Activated naive CD4-positive, alpha-beta T cell treated with anti-CD3 and anti-CD28 coated beads, Interleukin-2, amount 10 ng/mL, durations not matched to agents 5 hours and 36 hours (primary cell): Measurements from ENCODE around the gene GAN. TPM values are rescaled to one million over a fixed set of nuclear protein-coding genes. Genes with fewer than 3 reads are reported as not detected.

Experiments used
- total RNA-seq, 2 experiments: library from RNA; stranded (reverse); gene quantifications; one replicate each; pipeline ENCODE4 v1.2.3, GENCODE V29; 2021

Gene GAN, protein sequence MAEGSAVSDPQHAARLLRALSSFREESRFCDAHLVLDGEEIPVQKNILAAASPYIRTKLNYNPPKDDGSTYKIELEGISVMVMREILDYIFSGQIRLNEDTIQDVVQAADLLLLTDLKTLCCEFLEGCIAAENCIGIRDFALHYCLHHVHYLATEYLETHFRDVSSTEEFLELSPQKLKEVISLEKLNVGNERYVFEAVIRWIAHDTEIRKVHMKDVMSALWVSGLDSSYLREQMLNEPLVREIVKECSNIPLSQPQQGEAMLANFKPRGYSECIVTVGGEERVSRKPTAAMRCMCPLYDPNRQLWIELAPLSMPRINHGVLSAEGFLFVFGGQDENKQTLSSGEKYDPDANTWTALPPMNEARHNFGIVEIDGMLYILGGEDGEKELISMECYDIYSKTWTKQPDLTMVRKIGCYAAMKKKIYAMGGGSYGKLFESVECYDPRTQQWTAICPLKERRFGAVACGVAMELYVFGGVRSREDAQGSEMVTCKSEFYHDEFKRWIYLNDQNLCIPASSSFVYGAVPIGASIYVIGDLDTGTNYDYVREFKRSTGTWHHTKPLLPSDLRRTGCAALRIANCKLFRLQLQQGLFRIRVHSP
- 1 to 10 TPM; 6.9 to 7.1 TPM for total RNA-seq

DNA sequence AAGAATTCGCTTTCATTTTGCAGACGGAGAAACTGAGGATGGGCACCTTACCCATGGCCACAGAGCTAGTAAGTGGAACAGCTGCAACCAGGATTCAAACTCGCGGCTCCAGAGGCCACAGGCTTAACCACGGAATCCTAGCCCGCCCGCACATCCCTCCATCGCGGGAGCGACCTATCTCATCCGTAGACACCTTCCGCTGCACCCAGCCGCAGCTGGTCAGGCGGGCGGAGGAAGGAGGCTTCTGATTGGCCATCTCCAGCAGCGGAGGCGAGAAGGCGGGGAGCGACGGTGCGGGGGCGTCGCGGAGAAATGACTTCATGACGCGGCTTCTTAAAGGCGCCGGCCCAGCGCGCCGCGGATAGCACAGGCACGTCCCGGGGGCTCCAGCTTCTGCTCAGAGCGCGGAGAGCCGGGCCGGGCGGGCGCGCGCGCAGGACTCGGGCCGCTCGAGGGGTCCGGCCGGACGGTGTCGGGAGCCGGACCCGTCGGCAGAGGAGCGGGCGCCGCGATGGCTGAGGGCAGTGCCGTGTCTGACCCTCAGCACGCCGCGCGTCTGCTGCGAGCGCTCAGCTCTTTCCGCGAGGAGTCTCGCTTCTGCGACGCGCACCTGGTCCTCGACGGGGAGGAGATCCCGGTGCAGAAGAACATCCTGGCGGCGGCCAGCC lies at the start of gene GAN:
GAN (plus strand) TSS at position 360 of the 668 bp plus-strand sequence; CDS start at position 512, 152 bp downstream.

Other genes starting within 250 kb of the GAN start
- under 1 TPM; 0.63 to 0.71 TPM for gene C16orf46, start 237.7 kb upstream of the GAN start, total RNA-seq
- gene GCSH, start 218.6 kb upstream of the GAN start, total RNA-seq, result 1 to 10 TPM; 7.1 to 7.2 TPM
- gene BCO1, start 76.3 kb upstream of the GAN start, total RNA-seq, result not detected
- gene CMIP, start 129.8 kb downstream of the GAN start, total RNA-seq, result 10 to 100 TPM; 36.6 to 37.1 TPM